ENCODE measurements around the gene INTS11.

DNA sequence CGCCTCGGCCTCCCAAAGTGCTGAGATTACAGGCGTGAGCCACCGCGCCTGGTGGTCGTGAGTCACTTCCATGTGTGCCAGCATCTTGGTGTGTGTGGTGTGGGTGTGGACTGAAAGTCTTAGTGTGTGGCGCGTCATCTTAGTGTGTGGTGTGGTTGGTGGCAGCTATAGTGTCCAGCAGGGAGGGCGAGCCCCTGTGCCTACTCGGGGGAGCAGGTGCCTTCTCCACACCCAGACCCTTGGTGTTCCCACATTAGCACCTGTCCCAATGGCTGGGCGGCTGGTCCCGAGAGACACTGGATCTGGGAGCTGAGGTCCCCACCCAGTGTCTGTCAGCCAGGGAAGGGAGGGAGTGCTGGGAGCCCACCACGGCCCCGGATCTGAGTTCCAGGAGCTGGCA is 41.5 kb downstream of the INTS11 start:
- TF ChIP-seq SP1 (IDR thresholded peaks at IDR 0.05; ENCODE audit: low read depth, low read length) (no peak), POLR2A (IDR thresholded peaks at IDR 0.05; ENCODE audit: low read depth, low read length) (no peak), POU2F2 (IDR thresholded peaks at IDR 0.05; ENCODE audit: borderline replicate concordance, low read depth, low read length) (no peak), CTCF (IDR thresholded peaks at IDR 0.05 in 2 of 3, conservative IDR thresholded peaks at IDR 0.05 in 1 of 3; ENCODE audit: control insufficient read depth in 2 of 3, extremely low read depth in 1 of 3, insufficient read depth in 1 of 3, low read depth in 3 of 3, low read length in 3 of 3) (no peak), ZBTB11 (CRISPR knock-in tag; IDR thresholded peaks at IDR 0.05) (no peak), JUND (IDR thresholded peaks at IDR 0.05; ENCODE audit: low read depth, low read length) (no peak), PBX3 (IDR thresholded peaks at IDR 0.05; ENCODE audit: insufficient replicate concordance, low read depth, low read length) (no peak)
- TF ChIP-seq, protein P1, sequence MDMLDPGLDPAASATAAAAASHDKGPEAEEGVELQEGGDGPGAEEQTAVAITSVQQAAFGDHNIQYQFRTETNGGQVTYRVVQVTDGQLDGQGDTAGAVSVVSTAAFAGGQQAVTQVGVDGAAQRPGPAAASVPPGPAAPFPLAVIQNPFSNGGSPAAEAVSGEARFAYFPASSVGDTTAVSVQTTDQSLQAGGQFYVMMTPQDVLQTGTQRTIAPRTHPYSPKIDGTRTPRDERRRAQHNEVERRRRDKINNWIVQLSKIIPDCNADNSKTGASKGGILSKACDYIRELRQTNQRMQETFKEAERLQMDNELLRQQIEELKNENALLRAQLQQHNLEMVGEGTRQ (IDR thresholded peaks at IDR 0.05; ENCODE audit: borderline replicate concordance, low read depth, low read length): no peak
